Gastrocnemius medialis (tissue), 4 donors: ENCODE results near the gene SMYD3. TPM values are rescaled to one million over a fixed set of nuclear protein-coding genes. Genes with fewer than 3 reads are reported as not detected.

Experiments
- ATAC-seq, 2 donors: fragments of 150-250 bp; one replicate each; pipeline ENCODE4 v1.9.1; 2016
- DNase-seq, 2 donors: peaks; one replicate each; pipeline ENCODE4 v3.0.0-alpha.2; 2019
- H3K27ac ChIP-seq, 4 donors: fragments of 200-600 bp; sonication (generic); 1 replicate in 1 of 4; 2 replicates in 3 of 4; pipeline ENCODE4 v1.5.1; 2016 to 2018; ENCODE audit warnings: mild to moderate bottlenecking in 2 of 4, moderate library complexity in 1 of 4
- H3K27me3 ChIP-seq, 3 donors: fragments of 200-600 bp; sonication (generic) in 2 of 3; 1 replicate in 1 of 3; 2 replicates in 2 of 3; pipeline versions ENCODE4 v1.5.1 to v1.6.0; 2016 to 2019; ENCODE audit warnings: mild to moderate bottlenecking in 1 of 3, moderate library complexity in 1 of 3
- H3K36me3 ChIP-seq, 2 donors: fragments of 200-600 bp; sonication (generic) in 1 of 2; one replicate each; pipeline ENCODE4 v1.5.1; 2017 to 2018
- H3K4me1 ChIP-seq, 2 donors: fragments of 200-600 bp; sonication (generic) in 1 of 2; one replicate each; pipeline ENCODE4 v1.5.1; 2016 to 2017; ENCODE audit warnings: mild to moderate bottlenecking in 2 of 2
- H3K4me3 ChIP-seq, 4 donors: fragments of 200-600 bp; sonication (generic) in 3 of 4; 1 replicate in 1 of 4; 2 replicates in 3 of 4; pipeline ENCODE4 v1.5.1; 2016 to 2019; ENCODE audit warnings: mild to moderate bottlenecking in 2 of 4
- H3K9me3 ChIP-seq, 3 donors: fragments of 200-600 bp; sonication (generic) in 2 of 3; 1 replicate in 1 of 3; 2 replicates in 2 of 3; pipeline ENCODE4 v1.5.1; 2016 to 2019
- CTCF ChIP-seq, 5 experiments: fragments of 450-650 bp in 3 of 5; fragments of 200-600 bp in 2 of 5; sonication (generic) in 2 of 5; IDR thresholded peaks in 4 of 5; conservative IDR thresholded peaks in 1 of 5; 1 replicate in 4 of 5; 2 replicates in 1 of 5; pipeline ENCODE4 v1.5.1; 2016 to 2019; ENCODE audit warnings: antibody characterized with exemption in 5 of 5, mild to moderate bottlenecking in 3 of 5, moderate library complexity in 3 of 5
- POLR2A ChIP-seq, 2 donors: fragments of 450-650 bp; IDR thresholded peaks; one replicate each; pipeline ENCODE4 v1.6.1; 2017; ENCODE audit warnings: antibody characterized with exemption in 2 of 2, mild to moderate bottlenecking in 2 of 2, moderate library complexity in 2 of 2
- in situ Hi-C, 4 donors: fragments of 200-750 bp; cut with MboI; loops; one replicate each; pipeline versions ENCODE4 v1.15.0 to v1.8.0; 2017; ENCODE audit warnings: low sequenced_read_pairs in 4 of 4
- intact Hi-C: fragments of 100-400 bp; cut with DNase I; formaldehyde crosslinking; loops from one replicate; pipeline ENCODE4 v1.15.1; 2023; ENCODE audit warnings: low total_unique reads
- total RNA-seq, 4 donors: library from RNA; depleted of rRNA; stranded (reverse); fragments of >200 nt; gene quantifications; one replicate each; pipeline versions ENCODE4 v1.1.0 to v1.2.3, GENCODE V29; 2016

Gene SMYD3
- total RNA-seq, 4 donors from 2014 or later: 4.4 to 10.3 (median 6.3) TPM

- DNase-seq (no peak), ATAC-seq (no peak)
- H3K27me3 ChIP-seq: no peaks in the 10 kb centered on the region
- no peak overlapping the region for H3K27ac ChIP-seq
- no peaks in the 10 kb centered on the region for H3K9me3 ChIP-seq
- in situ Hi-C loops: no loop called here
- no peak overlapping the region for H3K4me3 ChIP-seq
- intact Hi-C loops: no loop called here
- H3K36me3 ChIP-seq: no peaks in the 10 kb centered on the region
- H3K4me1 ChIP-seq: no peaks in the 10 kb centered on the region
- TF ChIP-seq POLR2A (IDR thresholded peaks at IDR 0.05) (no peak), CTCF (IDR thresholded peaks at IDR 0.05 in 4 of 5, conservative IDR thresholded peaks at IDR 0.05 in 1 of 5) (no peak)
These were observed 244.8 kb downstream of the SMYD3 start for GRCh38 chr1:246262281-246262680.

GRCh38 chr1:246261639-246262038, 245.4 kb downstream of the SMYD3 start:
- TF ChIP-seq CTCF (IDR thresholded peaks at IDR 0.05 in 4 of 5, conservative IDR thresholded peaks at IDR 0.05 in 1 of 5) (no peak), POLR2A (IDR thresholded peaks at IDR 0.05) (no peak)
- Histone ChIP-seq H3K27ac (no peak overlapping the region), H3K4me3 (no peak overlapping the region), H3K9me3 (no peaks in the 10 kb centered on the region), H3K36me3 (no peaks in the 10 kb centered on the region), H3K27me3 (no peaks in the 10 kb centered on the region), H3K4me1 (no peaks in the 10 kb centered on the region)
- in situ Hi-C loops (no loop called here), intact Hi-C loops (no loop called here)
- ATAC-seq (no peak), DNase-seq (no peak)

- no peaks in the 10 kb centered on the region for H3K9me3 ChIP-seq
- H3K27ac ChIP-seq: no peak overlapping the region
- no peaks in the 10 kb centered on the region for H3K27me3 ChIP-seq
- H3K4me3 ChIP-seq: no peak overlapping the region
- in situ Hi-C loops: no loop called here
- ATAC-seq (no peak), DNase-seq (no peak)
- TF ChIP-seq POLR2A (IDR thresholded peaks at IDR 0.05): no peak
- no peak for TF ChIP-seq CTCF (IDR thresholded peaks at IDR 0.05 in 4 of 5, conservative IDR thresholded peaks at IDR 0.05 in 1 of 5)
- H3K4me1 ChIP-seq: no peaks in the 10 kb centered on the region
- no peaks in the 10 kb centered on the region for H3K36me3 ChIP-seq
- intact Hi-C loops: no loop called here
These were observed 248.8 kb downstream of the SMYD3 start for GRCh38 chr1:246258250-246258649.

- intact Hi-C loops: no loop called here
These were observed 251.3 kb downstream of the SMYD3 start for GRCh38 chr1:246255773-246256172.

More at GRCh38 chr1:246255773-246256172, 251.3 kb downstream of the SMYD3 start:
- in situ Hi-C loops: no loop called here
- Histone ChIP-seq H3K4me1 (no peaks in the 10 kb centered on the region), H3K36me3 (no peaks in the 10 kb centered on the region), H3K27ac (no peak overlapping the region), H3K9me3 (no peaks in the 10 kb centered on the region), H3K4me3 (no peak overlapping the region), H3K27me3 (no peaks in the 10 kb centered on the region)
- DNase-seq (no peak), ATAC-seq (no peak)
- TF ChIP-seq POLR2A (IDR thresholded peaks at IDR 0.05) (no peak), CTCF (IDR thresholded peaks at IDR 0.05 in 4 of 5, conservative IDR thresholded peaks at IDR 0.05 in 1 of 5) (no peak)
